Neural cell (in vitro differentiated cells): Measurements from ENCODE around the gene DUSP18. TPM values are rescaled to one million over a fixed set of nuclear protein-coding genes. Genes with fewer than 3 reads are reported as not detected.

Source experiments
- H2AFZ ChIP-seq: fragments of 200-600, 300-800 bp; sonication (generic), shearing (Covaris generic); 2 replicates; pipeline ENCODE4 v1.6.0; 2014; ENCODE audit warnings: low read depth, mild to moderate bottlenecking, antibody characterized with exemption, low read length, moderate library complexity
- H3F3A ChIP-seq: fragments of 200-600 bp; shearing (Covaris generic); 2 replicates; pipeline ENCODE4 v1.6.1; 2016; ENCODE audit warnings: mild to moderate bottlenecking, moderate library complexity, mixed read lengths, antibody characterized with exemption, low read length; ENCODE audit not compliant: insufficient read depth, poor library complexity, severe bottlenecking
- H3K27ac ChIP-seq: fragments of 200-600, 300-800 bp; sonication (generic), shearing (Covaris generic); 2 replicates; pipeline ENCODE4 v1.5.1; 2014; ENCODE audit warnings: mild to moderate bottlenecking, low read length, moderate library complexity
- H3K27me3 ChIP-seq: fragments of 300-800, 200-600 bp; sonication (generic), shearing (Covaris generic); 2 replicates; pipeline ENCODE4 v1.6.0; 2014; ENCODE audit warnings: mild to moderate bottlenecking, low read depth, low read length, moderate library complexity; ENCODE audit not compliant: insufficient read depth
- H3K36me3 ChIP-seq: fragments of 300-800, 200-600 bp; sonication (generic), shearing (Covaris generic); 2 replicates; pipeline ENCODE4 v1.5.1; 2014; ENCODE audit warnings: mild to moderate bottlenecking, antibody characterized with exemption, low read length, moderate library complexity; ENCODE audit not compliant: insufficient read depth
- H3K4me2 ChIP-seq: fragments of 300-800, 200-600 bp; sonication (generic), shearing (Covaris generic); 2 replicates; pipeline ENCODE4 v1.6.0; 2014; ENCODE audit warnings: mild to moderate bottlenecking, low read length
- H3K4me3 ChIP-seq: fragments of 300-800, 200-600 bp; sonication (generic), shearing (Covaris generic); 2 replicates; pipeline ENCODE4 v1.5.1; 2014; ENCODE audit warnings: mild to moderate bottlenecking, low read length, moderate library complexity
- H3K79me2 ChIP-seq: fragments of 200-600 bp; shearing (Covaris generic); replicated peaks from 2 replicates; pipeline ENCODE4 v1.6.0; 2014; ENCODE audit warnings: mild to moderate bottlenecking, low read length, moderate library complexity; ENCODE audit not compliant: insufficient read depth
- H3K9ac ChIP-seq: fragments of 300-800, 200-600 bp; sonication (generic), shearing (Covaris generic); 2 replicates; pipeline ENCODE4 v1.6.1; 2016; ENCODE audit warnings: mild to moderate bottlenecking, low read length, mixed read lengths
- H3K9me2 ChIP-seq: fragments of 200-600 bp; shearing (Covaris generic); 2 replicates; pipeline ENCODE4 v1.6.1; 2016; ENCODE audit warnings: mild to moderate bottlenecking, low read length, mixed read lengths; ENCODE audit not compliant: insufficient read depth
- H3K9me3 ChIP-seq: fragments of 200-600, 300-800 bp; sonication (generic), shearing (Covaris generic); 2 replicates; pipeline ENCODE4 v1.6.1; 2016; ENCODE audit warnings: mild to moderate bottlenecking, mixed run types, low read length, moderate library complexity, mixed read lengths
- H4K20me1 ChIP-seq: fragments of 200-600 bp; shearing (Covaris generic); 2 replicates; pipeline ENCODE4 v1.6.1; 2016; ENCODE audit warnings: mild to moderate bottlenecking, mixed run types; ENCODE audit not compliant: insufficient read depth
- EP300 ChIP-seq: fragments of 450-650 bp; conservative IDR thresholded peaks from 2 replicates; pipeline ENCODE4 v1.6.1; 2014; ENCODE audit warnings: antibody characterized with exemption, mild to moderate bottlenecking, moderate library complexity; ENCODE audit not compliant: poor library complexity, severe bottlenecking
- MXI1 ChIP-seq: fragments of 450-650 bp; conservative IDR thresholded peaks from 2 replicates; pipeline ENCODE4 v1.6.1; 2014; ENCODE audit warnings: antibody characterized with exemption, mild to moderate bottlenecking; ENCODE audit not compliant: poor library complexity, severe bottlenecking
- POLR2AphosphoS5 ChIP-seq: IDR thresholded peaks from 2 replicates; pipeline ENCODE4 v1.6.1; 2012
- RAD21 ChIP-seq: fragments of 450-650 bp; conservative IDR thresholded peaks from 2 replicates; pipeline ENCODE4 v1.6.1; 2014; ENCODE audit warnings: antibody characterized with exemption, mild to moderate bottlenecking, moderate library complexity
- SMC3 ChIP-seq: fragments of 450-650 bp; conservative IDR thresholded peaks from 2 replicates; pipeline ENCODE4 v1.6.1; 2014; ENCODE audit warnings: antibody characterized with exemption, mild to moderate bottlenecking, moderate library complexity; ENCODE audit not compliant: poor library complexity
- TAF1 ChIP-seq: IDR thresholded peaks from 2 replicates; pipeline ENCODE4 v1.6.1; 2012; ENCODE audit warnings: low read depth
- polyA plus RNA-seq: library from polyadenylated mRNA; depleted of rRNA; stranded (reverse); fragments of >200 nt; gene quantifications from 2 replicates; pipeline ENCODE4 v1.2.3, GENCODE V29; 2014
- TF ChIP-seq, protein P1 (sequence below): IDR thresholded peaks from 2 replicates; pipeline ENCODE4 v1.6.1; 2012; ENCODE audit warnings: borderline replicate concordance
- TF ChIP-seq, protein P2 (sequence below): fragments of 450-650 bp; IDR thresholded peaks from 2 replicates; pipeline ENCODE4 v1.5.1; 2014; ENCODE audit warnings: antibody characterized with exemption, mild to moderate bottlenecking, moderate library complexity; ENCODE audit not compliant: poor library complexity, severe bottlenecking

The DUSP18 gene
- polyA plus RNA-seq, 1 donor from 2014 or later, result 18.6 TPM

- peak overlapping the region; percentile 83 for H3K9ac ChIP-seq
Observed at GRCh38 chr22:30694171-30694639, 26.5 kb upstream of the DUSP18 start.

GRCh38 chr22:30691204-30691603 lies 23.5 kb upstream of the DUSP18 start:
- Histone ChIP-seq H3K36me3 (no peaks in the 10 kb centered on the region), H3K79me2 (no peaks in the 10 kb centered on the region), H4K20me1 (no peaks in the 10 kb centered on the region), H3K9me3 (no peaks in the 10 kb centered on the region), H2AFZ (no peak overlapping the region), H3K9ac (no peak overlapping the region), H3F3A (no peaks in the 10 kb centered on the region), H3K27ac (no peak overlapping the region), H3K4me2 (no peak overlapping the region), H3K27me3 (no peaks in the 10 kb centered on the region), H3K4me3 (no peak overlapping the region), H3K9me2 (no peaks in the 10 kb centered on the region)
- TF ChIP-seq RAD21 (no peak), POLR2AphosphoS5 (peak; percentile 36), EP300 (no peak), SMC3 (no peak)
- TF ChIP-seq, protein P1, sequence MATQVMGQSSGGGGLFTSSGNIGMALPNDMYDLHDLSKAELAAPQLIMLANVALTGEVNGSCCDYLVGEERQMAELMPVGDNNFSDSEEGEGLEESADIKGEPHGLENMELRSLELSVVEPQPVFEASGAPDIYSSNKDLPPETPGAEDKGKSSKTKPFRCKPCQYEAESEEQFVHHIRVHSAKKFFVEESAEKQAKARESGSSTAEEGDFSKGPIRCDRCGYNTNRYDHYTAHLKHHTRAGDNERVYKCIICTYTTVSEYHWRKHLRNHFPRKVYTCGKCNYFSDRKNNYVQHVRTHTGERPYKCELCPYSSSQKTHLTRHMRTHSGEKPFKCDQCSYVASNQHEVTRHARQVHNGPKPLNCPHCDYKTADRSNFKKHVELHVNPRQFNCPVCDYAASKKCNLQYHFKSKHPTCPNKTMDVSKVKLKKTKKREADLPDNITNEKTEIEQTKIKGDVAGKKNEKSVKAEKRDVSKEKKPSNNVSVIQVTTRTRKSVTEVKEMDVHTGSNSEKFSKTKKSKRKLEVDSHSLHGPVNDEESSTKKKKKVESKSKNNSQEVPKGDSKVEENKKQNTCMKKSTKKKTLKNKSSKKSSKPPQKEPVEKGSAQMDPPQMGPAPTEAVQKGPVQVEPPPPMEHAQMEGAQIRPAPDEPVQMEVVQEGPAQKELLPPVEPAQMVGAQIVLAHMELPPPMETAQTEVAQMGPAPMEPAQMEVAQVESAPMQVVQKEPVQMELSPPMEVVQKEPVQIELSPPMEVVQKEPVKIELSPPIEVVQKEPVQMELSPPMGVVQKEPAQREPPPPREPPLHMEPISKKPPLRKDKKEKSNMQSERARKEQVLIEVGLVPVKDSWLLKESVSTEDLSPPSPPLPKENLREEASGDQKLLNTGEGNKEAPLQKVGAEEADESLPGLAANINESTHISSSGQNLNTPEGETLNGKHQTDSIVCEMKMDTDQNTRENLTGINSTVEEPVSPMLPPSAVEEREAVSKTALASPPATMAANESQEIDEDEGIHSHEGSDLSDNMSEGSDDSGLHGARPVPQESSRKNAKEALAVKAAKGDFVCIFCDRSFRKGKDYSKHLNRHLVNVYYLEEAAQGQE, result no peak

More at GRCh38 chr22:30694171-30694639, 26.5 kb upstream of the DUSP18 start:
- no peaks in the 10 kb centered on the region for H3K36me3 ChIP-seq
- H3K27me3 ChIP-seq, result no peaks in the 10 kb centered on the region
- H2AFZ ChIP-seq, result peak overlapping the region; percentile 80
- H3K9me3 ChIP-seq, result no peaks in the 10 kb centered on the region
- TF ChIP-seq, protein P1, result peak; percentile 30
- TF ChIP-seq POLR2AphosphoS5, result peak; percentile 30
- TF ChIP-seq TAF1, result peak; percentile 60
- TF ChIP-seq EP300, result peak; percentile 19
- TF ChIP-seq RAD21, result no peak
- TF ChIP-seq, protein P2, sequence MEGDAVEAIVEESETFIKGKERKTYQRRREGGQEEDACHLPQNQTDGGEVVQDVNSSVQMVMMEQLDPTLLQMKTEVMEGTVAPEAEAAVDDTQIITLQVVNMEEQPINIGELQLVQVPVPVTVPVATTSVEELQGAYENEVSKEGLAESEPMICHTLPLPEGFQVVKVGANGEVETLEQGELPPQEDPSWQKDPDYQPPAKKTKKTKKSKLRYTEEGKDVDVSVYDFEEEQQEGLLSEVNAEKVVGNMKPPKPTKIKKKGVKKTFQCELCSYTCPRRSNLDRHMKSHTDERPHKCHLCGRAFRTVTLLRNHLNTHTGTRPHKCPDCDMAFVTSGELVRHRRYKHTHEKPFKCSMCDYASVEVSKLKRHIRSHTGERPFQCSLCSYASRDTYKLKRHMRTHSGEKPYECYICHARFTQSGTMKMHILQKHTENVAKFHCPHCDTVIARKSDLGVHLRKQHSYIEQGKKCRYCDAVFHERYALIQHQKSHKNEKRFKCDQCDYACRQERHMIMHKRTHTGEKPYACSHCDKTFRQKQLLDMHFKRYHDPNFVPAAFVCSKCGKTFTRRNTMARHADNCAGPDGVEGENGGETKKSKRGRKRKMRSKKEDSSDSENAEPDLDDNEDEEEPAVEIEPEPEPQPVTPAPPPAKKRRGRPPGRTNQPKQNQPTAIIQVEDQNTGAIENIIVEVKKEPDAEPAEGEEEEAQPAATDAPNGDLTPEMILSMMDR, result peak; percentile 17
- no peak for TF ChIP-seq MXI1
- peak overlapping the region; percentile 80 for H3K4me3 ChIP-seq
- H3K9me2 ChIP-seq, result no peaks in the 10 kb centered on the region
- no peaks in the 10 kb centered on the region for H3F3A ChIP-seq
- no peaks in the 10 kb centered on the region for H3K79me2 ChIP-seq
- H4K20me1 ChIP-seq, result no peaks in the 10 kb centered on the region
- H3K27ac ChIP-seq, result peak overlapping the region; percentile 74
- H3K4me2 ChIP-seq, result peak overlapping the region; percentile 70
